Keratinocyte (primary cell): Measurements from ENCODE around the gene DDB1.

Experiments
- CTCF ChIP-seq, 3 experiments: IDR thresholded peaks in 1 of 3; conservative IDR thresholded peaks in 1 of 3; optimal IDR thresholded peaks in 1 of 3; 2 replicates in 2 of 3; 3 replicates in 1 of 3; pipeline versions ENCODE3 to v1.5.1; 2011; ENCODE audit warnings: low read length in 3 of 3, mild to moderate bottlenecking in 3 of 3, moderate library complexity in 2 of 3, control low read depth in 1 of 3, inconsistent platforms in 1 of 3; ENCODE audit not compliant: insufficient read depth in 2 of 3; ENCODE audit errors: extremely low read depth in 1 of 3
- EZH2 ChIP-seq: IDR thresholded peaks from one replicate; pipeline ENCODE4 v1.6.1; 2012; ENCODE audit warnings: inconsistent platforms, mild to moderate bottlenecking, low read length, moderate library complexity

GRCh38 chr11:61335355-61335710 is 2.4 kb upstream of the DDB1 start:
- TF ChIP-seq CTCF (optimal IDR thresholded peaks at IDR 0.05 in 1 of 3, IDR thresholded peaks at IDR 0.05 in 1 of 3, conservative IDR thresholded peaks at IDR 0.05 in 1 of 3; ENCODE audit: extremely low read depth in 1 of 3, insufficient read depth in 2 of 3, low read length in 3 of 3) = no peak
- TF ChIP-seq EZH2 = no peak
